Pulmonary artery endothelial cell (primary cell): ENCODE results near the gene UBAP1L. TPM values are rescaled to one million over a fixed set of nuclear protein-coding genes. Genes with fewer than 3 reads are reported as not detected.
"Not testable (repeated sequence)": the region's sequence is repeated elsewhere in the genome, so short reads cannot be mapped to it uniquely, and the experiment has no call there.

Source experiments
- DNase-seq: peaks from one replicate; pipeline ENCODE4 v3.0.0-alpha.2; 2011; ENCODE audit warnings: low read depth, low spot score
- total RNA-seq: library from RNA; depleted of rRNA; stranded (reverse); fragments of >200 nt; gene quantifications from 2 replicates; pipeline ENCODE4 v1.2.3, GENCODE V29; 2014

Gene UBAP1L
- total RNA-seq, 1 donor from 2014 or later: 0.40 TPM

DNA sequence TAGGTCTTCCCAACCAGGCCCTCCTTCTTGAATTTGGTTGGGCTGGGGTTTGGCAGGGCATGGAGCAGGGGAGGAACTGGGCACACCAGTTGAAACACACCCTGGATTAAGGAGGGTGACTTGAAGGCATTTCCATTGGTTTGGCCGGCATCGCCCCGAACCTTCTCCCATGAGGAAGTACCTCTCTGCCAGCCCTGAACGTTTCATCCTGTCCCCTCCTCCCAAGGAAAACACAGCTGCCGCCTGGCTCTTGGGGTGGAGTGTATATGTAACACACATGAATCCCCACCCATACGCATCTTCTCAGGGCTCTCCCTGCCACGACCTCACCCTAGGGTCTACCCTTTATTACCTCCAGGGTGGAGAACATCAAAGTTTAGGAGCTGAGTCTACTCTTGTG, 14.6 kb downstream of the UBAP1L start:
- DNase-seq: no peak

DNA sequence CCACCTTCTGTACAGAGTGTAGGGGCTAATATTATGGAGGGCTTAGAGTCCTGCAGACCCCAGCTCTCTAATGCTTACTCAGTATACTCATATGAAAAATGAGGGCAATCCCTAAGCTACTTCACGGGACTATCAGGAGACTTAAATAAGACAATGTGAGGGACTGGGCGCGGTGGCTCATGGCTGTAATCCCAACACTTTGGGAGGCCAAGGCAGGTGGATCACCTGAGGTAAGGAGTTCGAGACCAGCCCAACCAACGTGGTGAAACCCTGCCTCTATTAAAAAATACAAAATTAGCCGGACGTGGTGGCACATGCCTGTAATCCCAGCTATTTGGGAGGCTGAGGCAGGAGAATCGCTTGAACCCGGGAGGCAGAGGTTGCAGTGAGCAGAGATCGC, 15.2 kb downstream of the UBAP1L start:
- not testable (repeated sequence) for DNase-seq

GRCh38 chr15:65099336-65099735, 15.7 kb downstream of the UBAP1L start:
- no peak for DNase-seq

DNA sequence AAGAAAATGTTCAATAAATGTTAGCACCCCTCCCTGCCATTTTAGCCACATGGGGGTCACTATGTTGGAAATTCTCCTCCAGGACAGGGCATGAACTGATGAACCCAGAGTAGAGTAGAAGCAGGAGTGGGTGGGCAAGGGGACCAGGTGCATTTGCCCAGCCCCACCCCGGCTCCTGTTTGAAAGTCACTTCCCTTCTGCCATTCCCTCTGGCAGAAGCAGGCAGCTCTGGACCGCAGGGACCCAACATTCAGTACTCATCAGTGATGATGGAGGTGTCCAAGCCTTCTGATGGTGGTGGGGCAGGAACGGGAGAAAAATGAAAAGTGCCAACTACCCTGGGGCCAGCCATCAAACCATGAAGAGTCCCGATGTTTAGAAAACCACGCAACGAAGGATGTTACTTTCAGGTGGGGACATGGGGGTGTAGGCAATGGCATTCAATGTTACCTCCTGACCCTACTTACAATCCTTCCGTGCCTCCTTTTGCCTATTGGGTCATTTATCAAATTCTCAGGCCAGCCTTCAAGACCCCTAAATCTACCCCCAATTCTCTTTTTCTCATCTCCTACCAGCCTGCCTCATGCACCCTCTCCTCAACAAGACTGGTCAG, 17.2 kb downstream of the UBAP1L start:
- no peak for DNase-seq

GRCh38 chr15:65096481-65097385, 18.3 kb downstream of the UBAP1L start:
- DNase-seq: no peak

- no peak for DNase-seq
Observed at GRCh38 chr15:65095747-65096104, 19.3 kb downstream of the UBAP1L start.

DNA sequence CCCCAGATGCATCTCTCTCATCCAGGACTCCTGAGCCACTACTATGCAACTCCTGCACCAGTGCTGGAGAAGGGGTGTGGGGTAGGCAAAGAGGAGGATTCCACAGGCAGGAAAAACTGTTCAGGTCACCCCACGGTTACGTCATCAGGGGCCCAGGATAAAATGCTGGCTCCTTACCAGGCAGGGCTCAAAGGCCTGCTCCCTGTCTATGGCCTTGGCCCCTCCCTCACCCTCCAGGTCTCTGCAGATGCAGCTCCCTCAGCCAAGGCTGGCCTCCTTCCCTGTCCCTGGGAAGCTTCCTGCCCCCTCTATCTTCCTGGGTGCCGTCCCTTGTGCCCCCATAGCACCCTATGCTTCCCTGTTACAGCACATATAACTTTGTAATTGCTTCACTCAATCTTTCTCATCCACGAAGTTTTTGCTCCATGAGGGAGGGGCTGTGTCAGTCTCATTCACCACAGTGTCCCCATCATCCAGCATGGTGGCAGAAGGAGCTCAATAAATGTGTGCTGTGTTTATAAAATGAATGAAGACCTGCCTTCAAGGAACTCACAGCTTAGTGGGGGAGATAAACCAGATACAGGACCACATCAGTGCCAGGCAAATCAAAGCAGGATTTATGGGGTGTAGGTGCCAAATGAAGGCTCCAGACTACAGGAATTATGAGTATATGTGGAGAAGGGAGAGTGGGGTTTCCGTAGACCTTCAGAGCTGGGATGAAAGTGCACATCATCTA, 19.8 kb downstream of the UBAP1L start:
- no peak for DNase-seq

- DNase-seq: no peak
Observed at GRCh38 chr15:65094294-65094995, 20.6 kb downstream of the UBAP1L start.

GRCh38 chr15:65093793-65094170, 21.2 kb downstream of the UBAP1L start:
- DNase-seq: not testable (repeated sequence)

DNA sequence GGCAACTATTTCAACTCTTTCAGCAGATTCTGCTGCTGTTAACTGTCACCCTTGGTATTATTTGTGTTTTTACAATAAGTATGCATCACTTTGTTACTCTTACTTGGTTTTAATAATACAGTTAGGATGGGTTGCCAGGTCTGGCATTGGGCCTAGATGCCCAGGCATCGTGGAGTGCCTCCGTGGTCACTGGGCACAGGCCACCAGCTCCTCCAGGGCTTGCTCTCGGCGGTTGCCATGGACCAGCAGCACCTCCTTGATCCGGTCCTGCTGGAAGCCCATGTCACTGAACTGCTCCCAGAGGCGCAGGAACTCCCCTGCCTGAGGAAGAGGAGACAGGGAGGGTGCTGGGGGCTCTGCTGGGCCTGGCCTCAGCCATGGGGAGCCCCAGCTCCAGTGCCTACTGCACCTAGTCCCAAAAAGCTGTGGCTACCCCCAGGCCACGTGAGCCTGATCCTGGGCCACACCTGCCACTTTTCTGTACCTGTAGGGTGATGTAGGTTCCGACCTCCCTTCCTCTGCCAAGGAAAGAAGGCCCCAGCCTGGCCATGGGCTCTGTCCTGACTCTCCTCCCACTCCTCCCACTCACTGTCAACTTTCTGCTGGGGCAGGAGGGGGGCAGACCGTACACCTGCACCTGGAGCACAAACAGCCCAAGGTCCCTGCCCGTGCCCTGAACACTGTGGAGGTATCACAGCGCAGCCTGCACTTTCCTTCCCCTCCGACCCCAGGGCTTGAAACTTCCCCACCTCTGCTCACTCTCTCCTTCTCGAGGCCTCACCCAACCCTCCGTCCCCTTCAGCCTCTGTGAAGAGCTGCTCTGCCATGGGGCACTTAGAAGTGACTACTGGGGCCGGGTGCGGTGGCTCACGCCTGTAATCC, 21.8 kb downstream of the UBAP1L start:
- DNase-seq: no peak

GRCh38 chr15:65091946-65092770, 22.8 kb downstream of the UBAP1L start:
- no peak for DNase-seq

DNA sequence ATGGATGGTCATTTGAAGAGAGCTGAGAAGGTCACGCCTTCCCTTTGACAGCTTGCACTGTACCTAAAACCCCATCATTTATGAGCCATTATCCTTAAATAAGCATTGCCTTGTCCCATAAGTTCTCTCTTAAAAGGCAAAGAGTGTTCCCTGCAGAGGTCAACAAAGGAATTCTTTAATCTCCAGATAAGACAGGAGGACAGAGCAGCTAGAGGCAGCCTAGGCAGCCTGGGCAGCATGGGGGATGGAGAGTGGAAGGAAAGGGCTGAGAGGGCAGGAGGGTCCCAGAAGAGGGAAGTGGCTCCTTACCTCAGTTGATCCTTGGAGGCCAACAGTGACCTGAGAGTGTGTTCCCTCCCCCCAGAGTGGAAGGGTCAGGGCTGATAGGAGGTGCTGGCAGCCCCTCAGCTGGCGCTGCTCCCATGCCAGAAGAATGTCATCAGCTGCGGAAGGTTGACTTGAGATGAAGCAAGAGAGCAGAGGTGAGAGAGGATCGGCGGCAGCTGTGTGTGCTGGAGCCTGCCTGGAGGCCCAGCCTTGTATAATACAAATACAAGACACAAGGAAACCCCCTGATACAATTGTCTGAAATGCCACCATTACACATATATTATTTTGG, 25.7 kb downstream of the UBAP1L start:
- DNase-seq: no peak

- DNase-seq: no peak
Observed at GRCh38 chr15:65088643-65089021, 26.4 kb downstream of the UBAP1L start.

- DNase-seq: no peak
Observed at GRCh38 chr15:65087873-65088642, 26.9 kb downstream of the UBAP1L start.

GRCh38 chr15:65087411-65087810, 27.6 kb downstream of the UBAP1L start:
- DNase-seq: no peak

GRCh38 chr15:65086680-65087111, 28.3 kb downstream of the UBAP1L start:
- DNase-seq: no peak

- DNase-seq: no peak
Observed at GRCh38 chr15:65085990-65086679, 28.9 kb downstream of the UBAP1L start.

DNA sequence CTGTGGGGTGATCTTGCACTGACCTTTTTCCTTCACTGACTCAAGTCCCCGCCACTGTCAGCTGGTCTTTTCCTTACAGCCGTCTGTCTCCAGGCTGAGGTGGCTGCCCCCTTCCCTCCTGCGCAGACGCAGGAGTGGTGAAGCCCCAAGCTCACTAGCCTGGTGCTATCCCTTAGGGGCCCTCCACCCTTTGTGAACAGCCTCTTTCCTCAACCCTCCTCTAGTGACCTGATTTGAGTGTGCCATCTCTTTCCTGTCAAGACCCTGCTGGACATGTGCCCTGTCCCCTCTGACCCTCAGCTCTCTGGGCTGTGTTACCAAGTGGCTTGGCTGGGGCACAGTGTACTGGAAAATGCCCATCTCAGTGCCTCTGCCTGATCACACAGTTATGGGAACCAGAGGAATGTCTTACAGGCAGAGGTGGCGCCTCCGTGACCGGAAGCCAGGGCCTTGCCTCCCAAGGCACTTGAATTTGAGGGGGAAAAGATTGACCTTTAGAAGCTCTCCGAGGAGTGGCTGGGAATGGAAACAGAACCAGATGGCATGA, 29.7 kb downstream of the UBAP1L start:
- DNase-seq: no peak
